Neural cell (in vitro differentiated cells): ENCODE measurements around the gene ACTN4. TPM values are rescaled to one million over a fixed set of nuclear protein-coding genes. Genes with fewer than 3 reads are reported as not detected.

Experiments used
- H2AFZ ChIP-seq: fragments of 200-600, 300-800 bp; sonication (generic), shearing (Covaris generic); 2 replicates; pipeline ENCODE4 v1.6.0; 2014; ENCODE audit warnings: low read depth, mild to moderate bottlenecking, antibody characterized with exemption, low read length, moderate library complexity
- H3F3A ChIP-seq: fragments of 200-600 bp; shearing (Covaris generic); 2 replicates; pipeline ENCODE4 v1.6.1; 2016; ENCODE audit warnings: mild to moderate bottlenecking, moderate library complexity, mixed read lengths, antibody characterized with exemption, low read length; ENCODE audit not compliant: insufficient read depth, poor library complexity, severe bottlenecking
- H3K27ac ChIP-seq: fragments of 200-600, 300-800 bp; sonication (generic), shearing (Covaris generic); 2 replicates; pipeline ENCODE4 v1.5.1; 2014; ENCODE audit warnings: mild to moderate bottlenecking, low read length, moderate library complexity
- H3K27me3 ChIP-seq: fragments of 300-800, 200-600 bp; sonication (generic), shearing (Covaris generic); 2 replicates; pipeline ENCODE4 v1.6.0; 2014; ENCODE audit warnings: mild to moderate bottlenecking, low read depth, low read length, moderate library complexity; ENCODE audit not compliant: insufficient read depth
- H3K36me3 ChIP-seq: fragments of 300-800, 200-600 bp; sonication (generic), shearing (Covaris generic); 2 replicates; pipeline ENCODE4 v1.5.1; 2014; ENCODE audit warnings: mild to moderate bottlenecking, antibody characterized with exemption, low read length, moderate library complexity; ENCODE audit not compliant: insufficient read depth
- H3K4me2 ChIP-seq: fragments of 300-800, 200-600 bp; sonication (generic), shearing (Covaris generic); 2 replicates; pipeline ENCODE4 v1.6.0; 2014; ENCODE audit warnings: mild to moderate bottlenecking, low read length
- H3K4me3 ChIP-seq: fragments of 300-800, 200-600 bp; sonication (generic), shearing (Covaris generic); 2 replicates; pipeline ENCODE4 v1.5.1; 2014; ENCODE audit warnings: mild to moderate bottlenecking, low read length, moderate library complexity
- H3K79me2 ChIP-seq: fragments of 200-600 bp; shearing (Covaris generic); replicated peaks from 2 replicates; pipeline ENCODE4 v1.6.0; 2014; ENCODE audit warnings: mild to moderate bottlenecking, low read length, moderate library complexity; ENCODE audit not compliant: insufficient read depth
- H3K9ac ChIP-seq: fragments of 300-800, 200-600 bp; sonication (generic), shearing (Covaris generic); 2 replicates; pipeline ENCODE4 v1.6.1; 2016; ENCODE audit warnings: mild to moderate bottlenecking, low read length, mixed read lengths
- H3K9me2 ChIP-seq: fragments of 200-600 bp; shearing (Covaris generic); 2 replicates; pipeline ENCODE4 v1.6.1; 2016; ENCODE audit warnings: mild to moderate bottlenecking, low read length, mixed read lengths; ENCODE audit not compliant: insufficient read depth
- H3K9me3 ChIP-seq: fragments of 200-600, 300-800 bp; sonication (generic), shearing (Covaris generic); 2 replicates; pipeline ENCODE4 v1.6.1; 2016; ENCODE audit warnings: mild to moderate bottlenecking, mixed run types, low read length, moderate library complexity, mixed read lengths
- H4K20me1 ChIP-seq: fragments of 200-600 bp; shearing (Covaris generic); 2 replicates; pipeline ENCODE4 v1.6.1; 2016; ENCODE audit warnings: mild to moderate bottlenecking, mixed run types; ENCODE audit not compliant: insufficient read depth
- CTCF ChIP-seq: fragments of 450-650 bp; IDR thresholded peaks from 2 replicates; pipeline ENCODE4 v1.5.1; 2014; ENCODE audit warnings: antibody characterized with exemption, mild to moderate bottlenecking, moderate library complexity; ENCODE audit not compliant: poor library complexity, severe bottlenecking
- EP300 ChIP-seq: fragments of 450-650 bp; conservative IDR thresholded peaks from 2 replicates; pipeline ENCODE4 v1.6.1; 2014; ENCODE audit warnings: antibody characterized with exemption, mild to moderate bottlenecking, moderate library complexity; ENCODE audit not compliant: poor library complexity, severe bottlenecking
- EZH2 ChIP-seq: fragments of 200-600, 300-800 bp; shearing (Covaris generic), sonication (generic); IDR thresholded peaks from 2 replicates; pipeline ENCODE4 v1.6.1; 2014; ENCODE audit warnings: antibody characterized with exemption, low read length, borderline replicate concordance, mild to moderate bottlenecking; ENCODE audit not compliant: insufficient read depth, poor library complexity, severe bottlenecking
- MXI1 ChIP-seq: fragments of 450-650 bp; conservative IDR thresholded peaks from 2 replicates; pipeline ENCODE4 v1.6.1; 2014; ENCODE audit warnings: antibody characterized with exemption, mild to moderate bottlenecking; ENCODE audit not compliant: poor library complexity, severe bottlenecking
- POLR2AphosphoS5 ChIP-seq: IDR thresholded peaks from 2 replicates; pipeline ENCODE4 v1.6.1; 2012
- RAD21 ChIP-seq: fragments of 450-650 bp; conservative IDR thresholded peaks from 2 replicates; pipeline ENCODE4 v1.6.1; 2014; ENCODE audit warnings: antibody characterized with exemption, mild to moderate bottlenecking, moderate library complexity
- REST ChIP-seq: IDR thresholded peaks from 2 replicates; pipeline ENCODE4 v1.6.1; 2012; ENCODE audit warnings: borderline replicate concordance
- SMC3 ChIP-seq: fragments of 450-650 bp; conservative IDR thresholded peaks from 2 replicates; pipeline ENCODE4 v1.6.1; 2014; ENCODE audit warnings: antibody characterized with exemption, mild to moderate bottlenecking, moderate library complexity; ENCODE audit not compliant: poor library complexity
- TAF1 ChIP-seq: IDR thresholded peaks from 2 replicates; pipeline ENCODE4 v1.6.1; 2012; ENCODE audit warnings: low read depth
- polyA plus RNA-seq: library from polyadenylated mRNA; depleted of rRNA; stranded (reverse); fragments of >200 nt; gene quantifications from 2 replicates; pipeline ENCODE4 v1.2.3, GENCODE V29; 2014

Gene ACTN4
- polyA plus RNA-seq, 1 donor from 2014 or later, result 54.0 TPM

GRCh38 chr19:38763795-38764220 lies 116.4 kb downstream of the ACTN4 start:
- Histone ChIP-seq H3F3A (no peaks in the 10 kb centered on the region), H3K9me3 (no peaks in the 10 kb centered on the region), H3K9ac (no peak overlapping the region), H3K27me3 (no peaks in the 10 kb centered on the region), H2AFZ (no peak overlapping the region), H4K20me1 (no peaks in the 10 kb centered on the region), H3K9me2 (no peaks in the 10 kb centered on the region), H3K36me3 (no peaks in the 10 kb centered on the region), H3K79me2 (no peaks in the 10 kb centered on the region), H3K4me3 (no peak overlapping the region), H3K4me2 (no peak overlapping the region), H3K27ac (no peak overlapping the region)
- TF ChIP-seq EZH2 (no peak), REST (no peak), SMC3 (no peak), RAD21 (no peak)

GRCh38 chr19:38765214-38765613 lies 117.8 kb downstream of the ACTN4 start:
- Histone ChIP-seq H4K20me1 (no peaks in the 10 kb centered on the region), H3F3A (no peaks in the 10 kb centered on the region), H3K4me3 (no peak overlapping the region), H3K9ac (no peak overlapping the region), H3K9me3 (no peaks in the 10 kb centered on the region), H3K4me2 (no peak overlapping the region), H3K27me3 (no peaks in the 10 kb centered on the region), H3K27ac (no peak overlapping the region), H3K79me2 (no peaks in the 10 kb centered on the region), H3K9me2 (no peaks in the 10 kb centered on the region), H3K36me3 (no peaks in the 10 kb centered on the region), H2AFZ (no peak overlapping the region)
- TF ChIP-seq SMC3 (no peak), EP300 (no peak), MXI1 (no peak), POLR2AphosphoS5 (no peak), TAF1 (no peak), REST (no peak), EZH2 (no peak), CTCF (no peak), RAD21 (no peak)
